HepG2 (cell line): ENCODE measurements around the gene GCH1. TPM values are rescaled to one million over a fixed set of nuclear protein-coding genes. Genes with fewer than 3 reads are reported as not detected.

ENCODE experiments used
- ARHGAP35 ChIP-seq: sonication (generic); formaldehyde crosslinking; IDR thresholded peaks from 2 replicates; pipeline ENCODE4 v1.9.0; 2022; ENCODE audit warnings: mild to moderate bottlenecking, inconsistent platforms, moderate library complexity, missing genetic modification reagents, borderline replicate concordance
- DNMT3B ChIP-seq: conservative IDR thresholded peaks from 2 replicates; pipeline ENCODE4 v1.6.1; 2016; ENCODE audit warnings: missing biosample characterization, control low read depth
- KMT2B ChIP-seq: IDR thresholded peaks from 2 replicates; pipeline ENCODE4 v1.6.1; 2016; ENCODE audit warnings: missing genetic modification reagents, missing compliant biosample characterization
- MXD1 ChIP-seq: sonication (generic); formaldehyde crosslinking; IDR thresholded peaks from 2 replicates; pipeline ENCODE4 v1.4.0; 2020; ENCODE audit warnings: mild to moderate bottlenecking, missing genetic modification reagents
- SP140L ChIP-seq: sonication (generic); formaldehyde crosslinking; IDR thresholded peaks from 2 replicates; pipeline ENCODE4 v1.4.0; 2020; ENCODE audit warnings: missing genetic modification reagents, borderline replicate concordance
- U2AF1 ChIP-seq: fragments of 200-400 bp; formaldehyde crosslinking; optimal IDR thresholded peaks from 2 replicates; pipeline ENCODE3; 2017; ENCODE audit warnings: mild to moderate bottlenecking, low read depth, low read length
- ZBTB40 ChIP-seq, 2 experiments: fragments of 450-650 bp in 1 of 2; sonication (generic) in 1 of 2; formaldehyde crosslinking in 1 of 2; IDR thresholded peaks; 2 replicates each; pipeline versions ENCODE4 v1.6.1 to v1.8.0; 2016 to 2022; ENCODE audit warnings: antibody characterized with exemption in 1 of 2, mild to moderate bottlenecking in 1 of 2, missing genetic modification reagents in 1 of 2
- ZFP1 ChIP-seq: IDR thresholded peaks from 2 replicates; pipeline ENCODE4 v1.6.1; 2016
- ZNF30 ChIP-seq: sonication (generic); formaldehyde crosslinking; IDR thresholded peaks from 2 replicates; pipeline ENCODE4 v1.5.0; 2020; ENCODE audit warnings: mild to moderate bottlenecking, missing genetic modification reagents
- ZNF432 ChIP-seq: sonication (generic); formaldehyde crosslinking; IDR thresholded peaks from 2 replicates; pipeline ENCODE4 v1.5.0; 2020; ENCODE audit warnings: missing genetic modification reagents, mild to moderate bottlenecking, borderline replicate concordance
- ZNF609 ChIP-seq: sonication (generic); formaldehyde crosslinking; IDR thresholded peaks from 2 replicates; pipeline ENCODE4 v1.4.0; 2020; ENCODE audit warnings: mild to moderate bottlenecking, missing genetic modification reagents, borderline replicate concordance
- ZNF747 ChIP-seq: sonication (generic); formaldehyde crosslinking; IDR thresholded peaks from 2 replicates; pipeline ENCODE4 v1.8.1; 2023; ENCODE audit warnings: missing genetic modification reagents, mild to moderate bottlenecking, borderline replicate concordance
- ZZZ3 ChIP-seq: sonication (generic); formaldehyde crosslinking; IDR thresholded peaks from 2 replicates; pipeline ENCODE4 v1.4.0; 2020; ENCODE audit warnings: missing genetic modification reagents, mild to moderate bottlenecking, borderline replicate concordance
- polyA plus RNA-seq, 8 experiments: library from polyadenylated mRNA; depleted of rRNA in 3 of 8; stranded (reverse) in 7 of 8; unstranded in 1 of 8; fragments of >200 nt; fragmentation: Illumina TruSeq in 4 of 8; extraction: Trizol in 4 of 8; gene quantifications; 2 replicates each; pipeline versions ENCODE4 v1.2.1 to v1.2.3, GENCODE V29; 2011 to 2016; ENCODE audit warnings: low read depth in 4 of 8, missing spikeins in 1 of 8, mixed read lengths in 1 of 8; ENCODE audit not compliant: insufficient read depth in 1 of 8
- total RNA-seq, 5 experiments: library from RNA; depleted of rRNA; stranded (reverse); fragments of >200 nt; fragmentation: Illumina TruSeq; extraction: Trizol; gene quantifications; 2 replicates each; pipeline ENCODE4 v1.2.3, GENCODE V29; 2016; ENCODE audit warnings: low read depth in 1 of 5

GCH1 gene
- total and polyA plus RNA-seq, 2 of the 13 experiments (the other 11 are each of a cell fraction or from before 2014, with no cell fraction given) = 15.0 to 25.2 TPM

- no peak for TF ChIP-seq DNMT3B (CRISPR knock-in tag)
- 0 out of 2 replicates have a peak, but pooled peaks have one; percentile 23 for TF ChIP-seq MXD1 (CRISPR knock-in tag)
- 0 out of 2 replicates have a peak, but pooled peaks have one; percentile 18 for TF ChIP-seq ZFP1 (CRISPR knock-in tag)
- no peak for TF ChIP-seq ZBTB40 (IDR thresholded peaks at IDR 0.05)
- peak; percentile 22; the same call in 1 of the 2 replicates for TF ChIP-seq ZBTB40 (CRISPR knock-in tag; IDR thresholded peaks at IDR 0.05)
- TF ChIP-seq ZNF747 = peak; percentile 36; the same call in 1 of the 2 replicates
- TF ChIP-seq ZNF30 = peak; percentile 80; the same call in 1 of the 2 replicates
- peak; percentile 41; the same call in 1 of the 2 replicates for TF ChIP-seq KMT2B (CRISPR knock-in tag)
- TF ChIP-seq SP140L = no peak
- TF ChIP-seq ARHGAP35 (CRISPR knock-in tag) = no peak
- no peak for TF ChIP-seq U2AF1
- no peak for TF ChIP-seq ZNF432
- no peak for TF ChIP-seq ZNF609 (CRISPR knock-in tag)
- 0 out of 2 replicates have a peak, but pooled peaks have one; percentile 35 for TF ChIP-seq ZZZ3 (CRISPR knock-in tag)
Measured at GRCh38 chr14:54902521-54903420, at the start of gene GCH1 (continued).
